ENCODE measurements around the gene PLA2G6. TPM values are rescaled to one million over a fixed set of nuclear protein-coding genes. Genes with fewer than 3 reads are reported as not detected.

PLA2G6 gene
- total and polyA plus RNA-seq, 9 of the 15 experiments (the other 6 are each of a cell fraction or from before 2014, with no cell fraction given) = 0.11 to 12.2 (median 9.7) TPM

DNA sequence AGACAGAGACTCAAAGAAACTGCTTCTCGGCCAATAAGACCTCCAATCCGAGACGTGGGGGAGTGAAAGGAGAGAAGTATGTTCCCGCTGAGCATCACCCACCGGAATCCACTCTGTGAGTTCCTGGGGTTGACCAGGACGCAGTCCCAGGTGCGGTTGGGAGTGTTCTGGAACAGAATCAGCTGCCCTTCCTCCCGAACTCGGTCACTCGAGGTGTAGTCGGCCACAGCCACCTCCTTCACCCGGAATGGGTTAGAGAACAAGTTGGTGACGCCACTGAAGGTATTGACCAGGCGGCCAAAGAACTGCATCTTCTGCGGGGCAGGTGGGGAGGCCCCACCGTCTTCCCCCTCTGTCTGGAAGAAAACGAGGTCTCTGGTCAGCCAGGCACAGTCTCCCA is 12.5 kb downstream of the PLA2G6 start (continued):
- TF ChIP-seq, protein P1, sequence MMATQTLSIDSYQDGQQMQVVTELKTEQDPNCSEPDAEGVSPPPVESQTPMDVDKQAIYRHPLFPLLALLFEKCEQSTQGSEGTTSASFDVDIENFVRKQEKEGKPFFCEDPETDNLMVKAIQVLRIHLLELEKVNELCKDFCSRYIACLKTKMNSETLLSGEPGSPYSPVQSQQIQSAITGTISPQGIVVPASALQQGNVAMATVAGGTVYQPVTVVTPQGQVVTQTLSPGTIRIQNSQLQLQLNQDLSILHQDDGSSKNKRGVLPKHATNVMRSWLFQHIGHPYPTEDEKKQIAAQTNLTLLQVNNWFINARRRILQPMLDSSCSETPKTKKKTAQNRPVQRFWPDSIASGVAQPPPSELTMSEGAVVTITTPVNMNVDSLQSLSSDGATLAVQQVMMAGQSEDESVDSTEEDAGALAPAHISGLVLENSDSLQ (IDR thresholded peaks at IDR 0.05) = no peak

DNA sequence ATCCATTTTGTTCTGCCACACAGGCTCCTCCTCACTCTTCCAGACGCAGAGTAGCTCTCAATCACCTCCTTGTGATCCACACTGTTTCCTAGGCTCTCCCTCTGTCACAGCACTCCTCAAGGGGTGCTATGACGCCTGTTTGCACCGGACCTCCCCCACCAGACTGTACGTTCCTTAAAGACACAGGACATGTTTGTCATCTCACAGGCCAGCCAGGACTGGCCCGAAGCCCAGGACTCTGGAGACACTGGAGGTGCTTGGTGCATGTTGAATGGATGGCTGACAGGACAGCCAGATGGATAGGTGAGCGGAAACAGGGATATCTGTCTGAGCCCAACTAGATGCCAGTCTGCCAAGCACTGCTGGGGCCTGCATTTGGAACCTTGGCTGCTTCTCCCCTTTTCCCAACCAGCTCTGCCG is 13.6 kb downstream of the PLA2G6 start:
- 35% methylated on average over 7 of the region's 7 CpGs for WGBS (ENCODE audit: insufficient coverage, low coverage, missing lambda C conversion rate)
- Histone ChIP-seq H3K9me1 (ENCODE audit: control insufficient read depth, insufficient read depth, low read length) (peaks cover 2% of the 10 kb centered on the region), H3K9ac (ENCODE audit: insufficient read depth in 1 of 2, low read depth in 2 of 2, low read length in 2 of 2) (peak overlapping the region in 1 of 2 experiments; percentile 78; a peak in 2 of 4 replicates), H4K20me1 (replicated peaks; ENCODE audit: control insufficient read depth, insufficient read depth, low read length) (no peaks in the 10 kb centered on the region), H3K27me3 (ENCODE audit: control insufficient read depth in 2 of 2, insufficient read depth in 2 of 2, low read length in 2 of 2) (no peaks in the 10 kb centered on the region), H2AFZ (ENCODE audit: low read depth, low read length) (no peak overlapping the region), H3K4me3 (no peak overlapping the region), H3K4me1 (replicated peaks in 1 of 2; ENCODE audit: control insufficient read depth in 2 of 2, insufficient read depth in 2 of 2, low read length in 2 of 2) (peaks cover 22 to 55% of the 10 kb centered on the region in 2 experiments; a peak in 4 of 5 replicates), H3K27ac (ENCODE audit: extremely low read depth, low read depth, low read length) (no peak overlapping the region), H3K79me2 (ENCODE audit: control insufficient read depth, insufficient read depth, low read length) (no peaks in the 10 kb centered on the region), H3K36me3 (ENCODE audit: control insufficient read depth, insufficient read depth, low read length) (no peaks in the 10 kb centered on the region; the same call in 2 of the 3 replicates), H3K9me3 (replicated peaks; ENCODE audit: control insufficient read depth, insufficient read depth, low read depth, low read length) (no peaks in the 10 kb centered on the region), H3K4me2 (ENCODE audit: insufficient read depth, low read length) (no peak overlapping the region)
- no peak for DNase-seq (ENCODE audit: extremely low read depth in 1 of 4, low spot score in 3 of 4)
- FAIRE-seq = no peak
- ChIA-PET POLR2A (interaction anchor here (1.0 to 2.3 kb wide), 2 partner anchors 9 to 18 kb away, joined by 3 to 16 read pairs; no protein-coding TSS in a partner anchor), CTCF (ENCODE audit: low intra/inter-chr PET ratio) (no interaction called here)
- BruUV-seq (replicated peaks) = no TSS peak
- intact Hi-C loops (cut with micrococcal nuclease) (no loop called here), in situ Hi-C loops (cut with MboI) (no loop called here)
- TF ChIP-seq, protein P2, sequence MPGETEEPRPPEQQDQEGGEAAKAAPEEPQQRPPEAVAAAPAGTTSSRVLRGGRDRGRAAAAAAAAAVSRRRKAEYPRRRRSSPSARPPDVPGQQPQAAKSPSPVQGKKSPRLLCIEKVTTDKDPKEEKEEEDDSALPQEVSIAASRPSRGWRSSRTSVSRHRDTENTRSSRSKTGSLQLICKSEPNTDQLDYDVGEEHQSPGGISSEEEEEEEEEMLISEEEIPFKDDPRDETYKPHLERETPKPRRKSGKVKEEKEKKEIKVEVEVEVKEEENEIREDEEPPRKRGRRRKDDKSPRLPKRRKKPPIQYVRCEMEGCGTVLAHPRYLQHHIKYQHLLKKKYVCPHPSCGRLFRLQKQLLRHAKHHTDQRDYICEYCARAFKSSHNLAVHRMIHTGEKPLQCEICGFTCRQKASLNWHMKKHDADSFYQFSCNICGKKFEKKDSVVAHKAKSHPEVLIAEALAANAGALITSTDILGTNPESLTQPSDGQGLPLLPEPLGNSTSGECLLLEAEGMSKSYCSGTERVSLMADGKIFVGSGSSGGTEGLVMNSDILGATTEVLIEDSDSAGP (CRISPR knock-in tag; IDR thresholded peaks at IDR 0.05) = peak; percentile 82
- no peak for TF ChIP-seq TBP (optimal IDR thresholded peaks at IDR 0.05; ENCODE audit: low read depth, low read length)
- ATAC-seq = peak; percentile 56

Data from K562 (cell line).